DMS53 (cell line): Measurements from ENCODE around the gene CNTN6.

ENCODE experiments used
- DNase-seq: peaks from one replicate; lab custom pipeline; 2025; lab: John Stamatoyannopoulos, UW

The CNTN6 gene

DNA sequence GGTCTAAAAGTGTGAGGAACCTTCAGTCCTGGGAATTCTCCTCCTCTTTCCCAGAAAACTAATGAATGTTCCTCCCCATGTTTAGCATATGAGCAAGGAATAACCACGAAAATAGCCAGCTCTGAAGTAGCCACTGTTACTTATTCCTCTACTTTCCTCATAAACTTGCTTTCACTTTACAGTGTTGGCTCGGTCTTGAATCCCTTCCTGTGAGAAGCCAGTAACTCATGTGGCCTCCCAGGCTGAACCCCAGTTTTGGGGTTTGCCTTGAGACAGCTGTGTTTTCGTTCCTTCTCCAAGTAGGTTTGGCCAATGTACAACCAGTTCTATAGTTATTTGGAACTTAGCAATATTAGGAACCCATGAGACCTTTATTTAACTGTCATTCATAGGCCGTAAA, 195.0 kb downstream of the CNTN6 start:
- DNase-seq: no peak

GRCh38 chr3:1288805-1289494, 196.1 kb downstream of the CNTN6 start:
- DNase-seq: no peak

DNA sequence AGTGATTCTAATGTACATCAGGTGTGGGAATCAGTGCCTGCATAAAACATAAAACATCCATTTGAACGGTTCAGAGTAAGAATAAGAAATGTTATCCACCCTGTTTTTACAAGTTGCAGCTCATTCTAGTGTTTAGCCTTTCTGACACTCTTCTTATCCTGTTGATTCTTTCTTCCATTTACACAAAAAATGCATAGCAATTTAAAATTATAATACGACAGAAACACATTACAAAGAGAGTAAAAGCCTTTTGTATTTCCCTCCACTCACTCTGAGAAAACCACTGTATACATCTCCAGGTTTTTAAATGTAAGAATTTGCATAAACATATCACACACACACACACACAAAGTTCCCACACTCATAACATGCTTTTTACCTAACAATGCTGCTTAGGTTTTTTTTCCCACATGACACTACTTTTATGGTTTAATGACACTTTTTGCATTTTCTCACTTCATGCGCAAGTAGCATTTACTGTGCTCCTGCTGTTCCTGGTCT, 199.8 kb downstream of the CNTN6 start:
- no peak for DNase-seq

DNA sequence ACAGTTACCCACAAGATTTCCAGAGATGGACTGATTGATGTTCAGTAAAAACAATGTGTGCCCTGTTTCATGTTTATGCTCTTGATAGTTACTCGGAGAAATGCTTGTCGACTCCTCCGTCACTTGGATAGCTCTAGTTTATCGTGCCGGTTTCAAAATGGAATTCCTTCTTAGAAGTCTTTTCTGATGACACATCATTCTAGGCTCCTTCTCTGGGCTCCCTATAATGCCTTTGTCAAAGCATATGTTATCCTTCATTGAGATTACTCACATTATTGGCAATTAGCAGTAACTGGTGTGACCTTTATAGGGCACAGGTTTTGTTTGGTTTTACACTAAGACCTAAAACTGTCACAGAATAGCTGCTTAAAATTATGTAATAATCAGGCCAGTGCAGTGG, 201.8 kb downstream of the CNTN6 start:
- DNase-seq: no peak

GRCh38 chr3:1318296-1319005, 225.6 kb downstream of the CNTN6 start:
- no peak for DNase-seq

- DNase-seq: no peak
Measured at GRCh38 chr3:1326546-1326945, 233.7 kb downstream of the CNTN6 start.

DNA sequence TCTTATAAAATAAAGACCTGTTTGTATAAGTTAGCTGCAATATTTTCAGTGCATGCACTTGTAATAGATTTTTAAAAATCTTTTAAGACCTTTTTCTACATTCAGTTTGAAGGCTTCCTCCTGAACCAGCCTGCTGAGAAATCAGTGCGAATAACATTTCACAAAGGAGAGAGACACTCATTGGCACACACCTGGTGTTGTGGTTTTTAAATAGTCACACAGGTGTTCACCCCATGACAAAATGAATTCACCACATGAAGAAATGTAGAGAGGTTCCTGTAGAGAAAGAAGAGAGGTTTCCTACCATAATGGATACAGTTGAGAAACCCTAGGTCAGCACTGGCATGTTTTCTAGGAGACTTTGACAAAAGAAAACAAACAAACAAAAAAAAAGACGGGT, 237.3 kb downstream of the CNTN6 start:
- DNase-seq: no peak

DNA sequence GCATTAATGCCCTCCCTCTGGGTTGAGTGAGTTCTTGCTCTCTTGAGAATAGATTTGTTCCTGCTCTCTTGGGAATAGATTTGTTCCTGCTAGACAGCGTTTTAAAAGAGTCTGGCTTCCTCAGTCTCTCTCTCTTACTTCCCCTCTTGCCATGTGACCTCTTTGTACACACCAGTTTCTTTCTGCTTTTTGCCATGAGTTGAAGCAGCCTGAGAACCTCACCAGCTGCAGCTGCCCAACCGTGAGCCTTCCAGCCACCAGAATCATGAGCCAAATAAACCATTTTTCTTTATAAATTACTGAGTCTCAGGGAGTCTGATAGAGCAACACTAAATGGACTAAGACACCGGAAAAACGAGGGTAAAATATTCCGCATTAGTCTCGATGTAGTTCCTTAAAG, 253.6 kb downstream of the CNTN6 start:
- peak; percentile 0 for DNase-seq

DNA sequence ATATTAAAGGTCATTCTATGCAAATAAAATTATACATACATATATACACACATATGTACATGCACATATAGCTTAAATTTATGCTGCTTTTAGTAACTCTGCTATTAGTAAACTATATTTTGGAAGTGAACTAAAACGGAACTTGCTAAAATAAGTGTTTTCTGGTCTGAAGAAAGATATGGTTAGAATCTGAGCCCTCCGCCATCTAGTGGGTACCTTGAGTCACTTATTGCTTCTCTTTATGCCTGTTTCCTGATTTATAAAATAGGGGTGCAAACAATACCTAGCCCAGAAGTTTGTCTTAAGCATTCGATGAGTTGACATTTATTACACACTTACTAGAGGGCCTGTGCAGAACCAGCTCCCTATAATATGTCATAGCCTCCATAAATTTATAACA, 255.7 kb downstream of the CNTN6 start:
- DNase-seq: no peak

DNA sequence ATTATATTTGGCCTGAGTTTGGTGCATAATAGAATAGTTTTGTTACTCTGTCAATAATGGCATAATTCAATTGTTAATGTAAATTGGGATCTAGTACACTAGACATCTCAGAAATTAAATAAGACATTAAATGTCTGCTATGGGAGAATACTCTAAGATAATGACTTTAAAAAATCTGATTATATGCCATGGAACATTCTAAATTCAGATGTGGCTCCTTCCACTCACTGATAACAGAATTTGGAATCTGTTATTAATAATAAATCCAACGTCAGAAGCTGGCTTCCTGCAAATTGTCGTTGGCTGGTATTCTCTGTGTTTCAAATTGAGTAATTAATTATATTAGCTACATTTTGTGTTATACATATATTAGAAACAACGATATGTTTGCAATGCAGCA, 258.1 kb downstream of the CNTN6 start:
- DNase-seq: no peak

DNA sequence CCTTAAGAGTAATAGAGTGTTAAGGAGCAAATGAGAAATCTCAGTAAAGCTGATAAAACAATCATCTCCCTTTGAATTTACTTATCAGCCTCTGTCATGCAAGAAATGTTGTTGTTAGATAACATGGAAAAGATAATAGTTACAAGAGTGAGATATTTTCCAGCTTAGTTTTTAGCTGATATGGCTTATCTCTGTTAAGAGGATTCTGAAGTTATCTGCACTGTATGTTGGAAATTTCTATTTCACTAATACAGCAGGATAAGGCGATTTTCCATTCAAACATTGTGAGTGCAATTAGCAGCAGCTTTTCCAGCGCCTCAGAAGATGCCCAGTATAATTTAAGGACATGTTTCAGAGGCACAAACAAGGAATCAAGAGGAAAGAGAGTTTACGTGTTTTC, 262.9 kb downstream of the CNTN6 start:
- no peak for DNase-seq

- no peak for DNase-seq
Measured at GRCh38 chr3:1356101-1356500, 263.3 kb downstream of the CNTN6 start.

DNA sequence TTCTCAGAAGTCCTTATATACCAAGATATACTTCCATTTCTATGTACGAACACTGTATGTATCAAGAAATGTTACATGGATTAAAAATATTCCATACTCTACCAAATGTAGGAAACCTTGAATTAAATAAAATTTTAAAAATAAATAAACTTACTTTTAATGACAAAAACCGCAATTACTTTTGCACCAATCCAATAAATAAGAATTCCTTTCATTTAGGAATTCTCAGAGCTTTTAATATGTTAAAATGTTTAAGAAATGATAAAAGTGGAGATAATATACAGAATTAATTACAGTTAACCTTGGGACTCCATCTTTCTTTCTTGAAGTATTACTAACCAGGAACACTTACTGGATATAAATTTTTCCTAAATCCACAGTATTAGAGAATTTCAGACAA, 272.7 kb downstream of the CNTN6 start:
- no peak for DNase-seq

DNA sequence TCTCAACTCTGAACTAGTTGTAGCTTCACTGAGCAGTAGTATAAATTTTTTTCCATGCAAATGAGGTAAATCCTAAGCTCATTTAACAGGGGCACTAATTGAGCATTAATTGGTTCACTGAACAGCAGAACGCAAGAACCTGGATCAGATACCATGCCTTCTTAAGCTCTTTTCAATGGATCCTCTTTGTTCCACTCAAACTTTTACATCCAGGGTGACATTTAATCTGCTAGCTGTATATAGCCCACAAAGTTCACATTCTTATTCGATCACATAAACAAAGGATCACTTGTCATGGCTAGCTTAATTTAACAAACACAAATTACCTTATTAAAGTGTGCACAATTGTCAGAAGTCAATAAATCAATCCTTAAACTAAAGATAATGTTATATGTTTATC, 281.6 kb downstream of the CNTN6 start:
- DNase-seq: no peak

DNA sequence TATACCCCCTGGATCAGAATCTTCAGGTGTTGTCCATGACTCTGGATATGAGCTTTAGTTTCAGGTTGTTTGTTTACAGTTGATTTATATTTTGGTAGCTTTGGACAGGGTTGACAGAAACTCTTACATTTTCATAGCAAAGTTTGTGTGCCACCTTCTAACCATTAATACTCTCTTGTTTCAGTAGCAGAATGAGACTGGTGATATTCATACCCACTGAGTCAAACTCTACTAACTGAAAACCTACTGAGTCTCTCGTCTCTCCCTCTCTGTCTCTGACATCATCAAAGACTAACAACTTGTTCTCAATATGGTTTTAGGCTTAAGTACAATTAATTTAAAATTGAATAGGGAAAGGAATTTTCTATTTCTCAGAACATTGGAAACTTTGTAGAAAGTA, 282.3 kb downstream of the CNTN6 start:
- DNase-seq: no peak

DNA sequence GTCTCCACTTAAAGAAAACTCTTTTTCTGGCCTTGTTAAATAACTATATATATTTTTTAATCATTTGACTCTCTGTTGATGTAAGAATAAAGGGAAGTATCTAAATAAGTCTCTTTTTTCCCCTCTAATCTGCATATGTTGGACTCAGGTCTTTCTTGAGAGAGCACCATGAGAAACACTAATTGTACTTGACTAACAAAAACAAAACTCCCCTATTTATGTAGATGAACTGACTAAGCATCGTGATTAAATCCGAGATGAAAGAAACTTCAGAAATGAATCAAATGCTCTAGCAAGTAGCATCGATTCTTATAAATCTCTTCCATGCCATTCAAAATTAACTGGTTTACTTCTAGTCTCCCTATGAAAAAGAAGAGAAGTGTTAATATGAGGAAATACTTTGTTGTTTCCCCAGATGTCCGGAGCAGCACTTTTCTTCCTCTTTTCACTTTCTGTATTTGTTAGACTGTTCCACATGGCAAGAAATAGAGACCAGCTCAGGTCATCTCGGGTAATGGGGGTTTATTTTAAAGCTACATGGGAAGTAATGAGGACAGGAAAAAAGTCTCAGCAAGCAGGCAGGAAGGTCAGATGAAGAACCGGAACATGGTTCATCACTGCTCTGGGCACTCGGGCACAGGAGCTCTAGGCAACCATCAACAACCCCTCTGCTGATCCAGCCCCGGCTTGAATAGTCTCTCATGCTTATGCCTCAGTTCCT, 288.3 kb downstream of the CNTN6 start:
- no peak for DNase-seq

DNA sequence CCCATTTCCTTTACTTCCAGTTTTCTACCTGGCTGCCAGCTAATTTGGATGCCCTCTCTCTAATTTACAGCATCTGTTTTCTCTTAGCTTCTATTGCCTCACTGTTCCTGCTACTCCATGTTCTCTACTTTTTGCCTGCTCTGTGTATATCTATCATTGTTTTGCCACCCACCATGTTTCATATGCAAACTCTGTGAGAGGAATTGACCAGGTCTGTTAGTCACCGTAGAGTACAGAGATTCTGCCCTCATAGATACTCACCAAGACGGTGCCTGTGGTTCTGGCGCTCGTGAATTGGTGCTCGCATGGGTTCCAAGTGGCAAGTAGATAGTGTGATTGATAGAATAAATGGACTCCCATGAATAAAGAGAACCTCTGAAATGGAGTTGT, 288.8 kb downstream of the CNTN6 start:
- no peak for DNase-seq

DNA sequence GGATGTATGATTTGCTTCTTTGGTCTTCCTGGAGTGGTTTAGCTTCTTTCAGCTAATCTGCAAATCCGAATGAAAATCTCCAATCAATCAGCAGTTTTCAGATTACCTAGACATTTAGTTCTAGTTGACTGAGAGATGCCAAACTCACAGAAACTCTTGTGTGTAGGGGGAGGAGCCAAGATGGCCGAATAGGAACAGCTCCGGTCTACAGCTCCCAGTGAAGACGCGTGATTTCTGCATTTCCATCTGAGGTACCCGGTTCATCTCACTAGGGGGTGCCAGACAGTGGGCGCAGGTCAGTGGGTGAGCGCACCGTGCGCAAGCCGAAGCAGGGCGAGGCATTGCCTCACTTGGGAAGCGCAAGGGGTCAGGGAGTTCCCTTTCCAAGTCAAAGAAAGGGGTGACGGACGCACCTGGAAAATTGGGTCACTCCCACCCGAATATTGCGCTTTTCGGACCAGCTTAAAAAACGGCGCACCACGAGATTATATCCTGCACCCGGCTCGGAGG, 294.6 kb downstream of the CNTN6 start:
- peak; percentile 54 for DNase-seq

- DNase-seq: no peak
Measured at GRCh38 chr3:1394188-1394587, 301.4 kb downstream of the CNTN6 start.

DNA sequence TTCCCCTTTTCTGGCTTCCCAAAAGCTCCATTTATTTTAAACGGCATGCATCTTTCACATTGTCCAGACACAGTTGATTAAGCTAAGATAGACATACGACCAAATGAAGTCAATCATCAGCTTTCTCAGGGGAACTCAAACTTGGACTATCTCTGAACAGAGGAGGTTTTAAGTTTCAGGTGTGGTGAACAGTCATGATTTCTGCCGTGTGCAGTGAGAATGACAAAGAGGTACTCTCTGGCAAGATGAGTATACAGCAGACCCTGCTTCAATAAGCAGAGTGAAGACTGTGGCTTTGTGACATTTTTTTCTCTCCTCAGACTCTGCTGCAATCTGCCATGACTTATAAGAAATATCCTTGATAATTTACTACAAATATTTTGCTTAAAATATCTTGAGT, 307.7 kb downstream of the CNTN6 start:
- DNase-seq: no peak

- peak; percentile 28 for DNase-seq
Measured at GRCh38 chr3:1404270-1404962, 311.6 kb downstream of the CNTN6 start.

DNA sequence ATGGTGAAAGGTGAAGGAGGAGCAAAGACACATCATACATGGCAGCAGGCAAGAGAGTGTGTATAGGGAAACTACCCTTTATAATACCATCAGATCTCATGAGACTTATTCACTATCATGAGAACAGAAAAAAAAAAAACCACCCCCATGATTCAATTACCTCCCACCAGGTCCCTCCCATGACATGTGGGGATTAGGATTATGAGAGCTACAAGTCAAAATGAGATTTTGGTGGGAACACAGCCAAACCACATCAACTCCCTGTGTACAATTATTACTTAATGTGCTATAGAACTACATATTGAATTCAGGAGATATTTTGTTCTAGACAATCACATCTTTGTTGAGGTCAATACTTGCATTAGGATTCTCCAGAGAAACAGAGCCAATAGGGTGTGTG, 313.4 kb downstream of the CNTN6 start:
- no peak for DNase-seq
